ENCODE measurements around the gene COX6A2.
"Not testable (repeated sequence)": the region's sequence is repeated elsewhere in the genome, so short reads cannot be mapped to it uniquely, and the experiment has no call there.

Gene COX6A2

DNA sequence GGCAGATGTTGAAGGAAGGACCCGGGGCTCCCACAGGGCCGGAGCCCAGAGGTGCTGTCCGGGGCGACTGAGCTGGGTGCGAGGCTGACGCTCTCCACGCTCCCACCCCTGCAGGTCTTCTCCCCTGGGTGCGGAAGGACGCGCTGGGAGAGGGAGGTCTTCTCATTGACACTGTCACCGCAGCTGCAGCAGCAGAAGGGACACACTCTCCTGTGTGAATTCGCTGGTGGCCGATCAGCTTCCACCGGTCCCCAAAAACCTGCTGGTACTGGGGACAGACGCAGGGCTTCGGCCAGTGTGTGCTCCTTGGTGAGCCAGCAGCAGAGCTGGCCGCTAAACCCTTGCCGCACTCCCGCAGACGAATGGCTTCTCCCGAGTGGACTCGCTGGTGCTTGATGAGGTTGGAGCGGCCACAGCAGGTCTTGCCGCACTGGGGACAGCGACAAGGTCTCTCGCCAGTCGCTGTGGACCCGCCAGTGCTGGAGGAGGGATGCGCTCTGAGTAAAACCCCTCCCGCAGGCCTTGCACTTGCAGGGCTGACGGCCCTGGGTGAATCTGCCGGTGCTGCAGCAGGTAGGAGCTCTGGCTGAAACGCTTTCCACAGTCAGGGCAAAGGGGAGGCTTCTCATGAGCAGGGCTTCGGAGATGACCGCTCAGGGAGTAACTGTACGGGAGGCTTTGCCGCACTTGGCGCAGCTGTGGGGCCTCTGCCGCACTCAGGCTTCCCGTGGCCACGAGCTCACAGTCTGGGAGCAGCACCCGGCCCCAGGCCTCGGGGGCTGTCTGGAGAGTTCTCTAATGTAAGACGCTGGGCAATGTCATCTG, 8.3 kb upstream of the COX6A2 start:
- no peak for DNase-seq

DNA sequence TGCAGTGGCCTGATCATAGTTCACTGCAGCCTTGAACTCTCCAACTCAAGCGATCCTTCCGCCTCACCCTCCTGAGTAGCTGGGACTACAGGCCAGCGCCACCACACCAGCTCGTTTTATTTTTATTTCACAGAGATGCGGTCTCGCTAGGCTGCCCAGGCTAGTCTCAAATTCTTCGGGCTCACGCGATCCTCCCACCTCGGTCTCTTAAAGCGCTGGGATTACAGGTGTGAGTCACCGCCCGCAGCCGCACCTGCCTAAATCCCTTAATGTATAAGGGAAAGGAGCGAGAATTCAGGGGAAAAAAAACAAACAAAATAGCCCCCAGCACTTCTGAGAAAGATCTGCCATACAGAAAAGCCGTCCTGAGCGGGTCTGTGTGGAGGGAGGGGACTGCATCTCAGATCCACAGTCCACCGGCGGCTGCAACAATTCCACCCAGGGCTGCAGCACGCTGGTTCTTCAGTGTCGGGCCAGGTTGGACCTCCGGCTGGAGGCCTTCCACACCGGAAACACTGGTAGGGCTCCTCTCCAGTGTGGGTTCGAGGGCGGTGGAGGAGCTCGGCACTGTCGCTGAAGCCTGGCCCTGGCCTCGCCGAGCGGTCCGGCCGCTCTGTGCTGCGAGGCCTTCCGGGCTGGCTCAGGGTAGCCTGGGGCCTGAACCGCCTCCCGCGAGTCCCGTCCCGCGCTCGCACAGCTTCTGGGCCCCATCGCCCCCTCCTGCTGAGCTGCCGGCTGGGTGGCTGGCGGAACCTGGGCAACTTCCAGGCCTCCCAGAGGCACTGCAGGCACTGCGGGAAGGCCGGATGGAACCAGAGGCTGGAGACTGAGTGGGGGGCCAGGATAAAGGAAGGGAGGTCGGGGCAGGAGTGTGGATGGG, 7.4 kb upstream of the COX6A2 start:
- no peak for DNase-seq

DNA sequence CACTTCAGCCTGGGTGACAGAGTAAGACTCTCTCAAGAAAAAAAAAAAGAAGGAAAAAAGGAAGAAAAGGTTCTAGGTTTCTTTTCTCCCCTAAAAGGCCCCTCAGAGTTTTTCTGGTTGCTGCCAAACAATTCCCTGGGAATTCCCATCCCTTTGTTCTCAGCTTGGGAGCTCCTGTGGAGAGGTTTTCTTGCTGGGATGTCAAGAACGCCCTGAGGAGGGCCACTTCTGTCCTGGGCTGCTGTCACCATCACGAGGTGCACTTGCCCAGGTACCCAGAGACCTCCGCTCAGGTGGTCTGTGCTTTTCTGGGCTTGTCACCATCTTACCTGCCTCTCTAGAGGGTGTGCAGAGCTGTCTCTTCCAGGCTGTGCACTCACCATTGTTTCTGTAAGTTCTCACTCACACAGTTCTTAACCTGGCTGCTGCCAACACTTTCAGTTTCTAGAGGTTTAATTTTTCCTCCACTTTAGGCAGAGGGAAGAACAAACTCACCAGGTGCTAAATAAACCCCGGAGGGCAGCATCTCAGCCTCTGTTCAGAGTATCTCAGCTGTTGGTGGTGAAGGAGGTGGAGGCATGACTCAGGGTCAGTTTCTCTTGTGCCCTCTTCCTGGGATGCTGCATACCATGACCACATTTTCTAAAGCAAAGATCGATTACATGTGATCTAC, 2.4 kb upstream of the COX6A2 start:
- DNase-seq = no peak

DNA sequence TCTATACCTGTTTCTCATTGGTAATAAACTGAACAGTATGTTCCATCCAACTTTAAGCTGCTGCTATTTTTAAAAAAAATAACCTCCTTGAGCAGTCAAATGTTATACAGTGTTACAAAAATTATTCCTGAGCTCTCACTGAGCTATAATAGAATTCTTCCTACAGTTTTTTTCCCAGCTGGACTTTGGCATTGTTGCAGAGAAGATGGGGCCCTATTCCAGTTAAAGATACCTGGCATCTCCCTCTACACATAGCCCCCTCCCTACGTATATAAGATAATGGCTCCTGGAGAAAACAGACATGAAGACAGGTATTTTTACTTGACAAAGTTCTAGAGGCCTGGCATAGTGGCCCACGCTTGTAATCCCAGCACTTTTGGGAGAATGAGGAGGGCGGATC, 1.6 kb upstream of the COX6A2 start:
- no peak for DNase-seq

DNA sequence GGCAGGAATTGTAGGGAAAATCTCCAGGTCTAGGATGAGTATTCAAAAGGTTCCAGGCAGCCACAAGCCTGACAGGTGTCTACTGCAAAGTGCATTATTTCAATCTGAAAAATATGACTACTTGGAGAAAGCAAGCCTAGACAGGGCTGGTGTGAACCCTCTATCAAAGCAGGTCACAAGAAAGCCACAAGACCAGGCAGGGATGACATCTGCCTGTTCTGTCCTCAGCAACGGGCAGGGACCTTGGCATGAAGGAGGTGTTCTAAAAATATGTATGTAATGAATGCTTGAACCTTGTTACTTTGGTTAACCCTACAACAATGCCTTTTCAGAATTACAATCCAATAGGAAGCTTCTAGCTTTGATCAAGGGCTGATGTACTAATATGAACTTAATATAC, 1.2 kb upstream of the COX6A2 start:
- no peak for DNase-seq

DNA sequence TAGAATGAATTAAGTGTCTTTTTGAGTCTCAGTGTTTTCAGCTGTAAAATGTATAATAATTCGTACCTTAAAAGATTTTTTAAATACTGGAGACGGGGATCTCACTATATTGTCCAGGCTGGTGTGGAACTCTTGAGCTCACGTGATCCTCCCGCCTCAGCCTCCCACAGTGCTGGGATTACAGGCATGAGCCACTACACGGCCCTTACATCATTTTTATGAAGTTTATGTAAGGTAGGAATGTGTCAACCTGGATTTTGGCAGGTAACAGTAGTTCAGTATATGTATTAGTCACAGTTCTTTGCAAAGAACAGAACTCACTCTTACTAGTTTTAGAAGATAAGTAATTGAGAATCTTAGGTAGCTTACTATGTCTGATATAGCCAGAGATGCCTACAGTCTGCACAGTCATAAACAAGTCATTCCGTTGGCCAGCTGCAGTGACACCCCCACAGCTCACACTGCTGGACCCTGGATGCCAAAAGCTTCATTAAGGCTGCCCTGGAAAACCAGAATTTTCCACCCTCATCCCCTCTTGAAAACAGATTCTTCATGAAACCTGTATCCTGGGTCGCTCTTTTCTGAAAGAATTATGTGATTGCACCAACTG, 583 bp upstream of the COX6A2 start:
- no peak for DNase-seq

DNA sequence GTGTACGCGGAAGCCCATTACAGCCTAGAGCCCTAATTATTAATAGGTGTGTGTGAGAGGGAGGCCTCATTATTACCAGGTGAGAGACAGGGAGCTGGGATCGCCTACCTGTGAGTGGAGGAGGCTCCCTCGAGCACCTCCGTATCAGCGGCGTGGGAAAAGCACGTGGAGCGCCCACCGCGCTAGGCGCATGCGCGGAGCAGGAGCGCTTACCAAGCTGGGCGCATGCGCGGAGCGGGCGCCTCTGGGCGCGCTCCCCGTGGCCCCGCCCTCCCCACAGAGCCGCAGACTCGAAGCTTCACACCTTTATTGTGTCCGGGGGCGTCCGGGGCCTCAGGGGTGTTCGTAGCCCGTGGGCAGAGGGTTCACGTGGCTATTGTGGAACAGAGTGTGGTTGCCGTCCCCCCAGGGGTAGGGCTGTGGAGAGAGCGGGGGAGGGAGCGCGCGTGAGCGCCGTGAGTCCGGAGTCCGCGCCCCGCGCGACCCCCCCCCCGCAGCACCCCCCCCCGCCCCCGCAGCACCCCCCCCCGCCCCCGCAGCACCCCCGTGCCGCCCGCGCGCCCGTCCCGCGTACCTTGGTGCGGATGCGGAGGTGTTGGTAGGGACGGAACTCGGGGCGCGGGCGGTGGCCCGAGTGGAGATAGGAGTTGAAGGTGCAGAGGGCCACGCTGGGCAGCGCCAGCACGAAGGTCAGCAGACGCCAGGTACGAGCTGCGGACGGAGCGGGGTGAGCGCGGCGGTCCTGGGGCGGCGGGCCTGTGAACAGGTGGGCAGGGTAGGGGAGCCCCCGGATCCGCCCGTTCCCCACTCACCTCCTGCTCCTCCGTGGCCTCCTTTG, 500 bp downstream of the COX6A2 start:
- DNase-seq = peak; percentile 67

DNA sequence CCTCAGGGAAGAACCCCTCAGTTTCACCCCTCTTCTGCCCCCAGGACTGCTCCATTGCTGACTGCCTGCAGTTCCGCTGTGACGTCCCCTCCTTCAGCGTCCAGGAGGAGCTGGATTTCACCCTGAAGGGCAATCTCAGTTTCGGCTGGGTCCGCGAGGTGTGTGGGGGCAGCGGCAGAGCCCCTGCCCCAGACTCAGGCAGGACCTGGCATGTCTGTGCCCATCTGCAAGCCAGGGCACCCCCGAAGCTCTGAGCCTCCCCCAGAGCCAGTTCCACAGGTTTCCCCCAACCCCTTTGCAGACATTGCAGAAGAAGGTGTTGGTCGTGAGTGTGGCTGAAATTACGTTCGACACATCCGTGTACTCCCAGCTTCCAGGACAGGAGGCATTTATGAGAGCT, 4.4 kb downstream of the COX6A2 start:
- DNase-seq = no peak

DNA sequence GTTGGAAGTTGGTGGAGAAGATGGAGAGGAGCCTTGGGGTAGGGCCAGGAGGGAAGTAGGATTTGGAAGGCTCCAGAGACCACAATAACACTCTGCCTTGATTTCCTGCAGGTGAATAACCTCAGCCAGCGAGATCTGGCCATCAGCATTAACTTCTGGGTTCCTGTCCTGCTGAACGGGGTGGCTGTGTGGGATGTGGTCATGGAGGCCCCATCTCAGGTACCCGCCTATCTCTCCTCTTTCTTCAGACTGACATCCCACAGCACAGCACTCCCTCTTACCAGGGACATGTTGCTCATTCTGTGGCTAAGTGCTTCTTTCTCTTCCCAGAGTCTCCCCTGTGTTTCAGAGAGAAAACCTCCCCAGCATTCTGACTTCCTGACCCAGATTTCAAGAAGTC, 4.9 kb downstream of the COX6A2 start:
- no peak for DNase-seq

DNA sequence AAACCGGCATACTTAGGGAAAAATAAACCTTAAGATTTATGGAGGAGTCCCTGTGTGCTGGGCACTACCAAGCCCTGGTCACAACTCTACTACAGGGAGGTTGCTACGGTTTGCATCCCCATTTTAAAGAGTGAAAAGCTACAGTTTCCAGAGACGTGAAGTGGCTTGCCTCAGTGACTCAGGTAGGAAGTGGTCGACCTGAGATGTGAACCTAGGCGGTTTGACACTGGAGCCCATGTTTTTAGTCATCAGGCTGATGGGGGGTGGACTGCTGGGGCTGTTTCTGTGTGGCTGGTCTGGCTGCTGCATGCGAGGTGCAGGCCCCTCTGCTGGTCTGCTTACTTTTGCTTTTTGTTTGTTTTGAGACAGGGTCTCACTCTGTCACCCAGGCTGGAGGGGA, 6.6 kb downstream of the COX6A2 start:
- no peak for DNase-seq

DNA sequence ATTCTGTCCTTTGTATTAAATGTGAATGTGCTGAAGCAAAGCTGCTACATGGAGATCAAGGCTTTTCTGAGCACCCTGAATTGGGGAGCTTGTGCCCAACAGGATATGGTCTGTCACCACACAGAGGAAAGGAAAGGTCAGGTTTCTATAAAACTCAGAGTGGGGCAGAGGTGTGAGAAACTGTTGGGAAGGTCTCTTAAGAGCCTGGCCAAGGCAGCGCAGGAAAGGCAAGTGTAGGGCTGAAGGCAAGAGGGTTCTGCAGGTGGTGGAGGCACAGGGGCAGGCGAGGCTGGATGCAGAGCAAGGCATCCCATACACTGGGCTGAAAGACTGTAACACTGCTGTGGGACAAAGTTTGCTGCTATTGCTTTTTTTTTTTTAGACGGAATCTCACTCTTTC, 8.1 kb downstream of the COX6A2 start:
- DNase-seq = no peak

DNA sequence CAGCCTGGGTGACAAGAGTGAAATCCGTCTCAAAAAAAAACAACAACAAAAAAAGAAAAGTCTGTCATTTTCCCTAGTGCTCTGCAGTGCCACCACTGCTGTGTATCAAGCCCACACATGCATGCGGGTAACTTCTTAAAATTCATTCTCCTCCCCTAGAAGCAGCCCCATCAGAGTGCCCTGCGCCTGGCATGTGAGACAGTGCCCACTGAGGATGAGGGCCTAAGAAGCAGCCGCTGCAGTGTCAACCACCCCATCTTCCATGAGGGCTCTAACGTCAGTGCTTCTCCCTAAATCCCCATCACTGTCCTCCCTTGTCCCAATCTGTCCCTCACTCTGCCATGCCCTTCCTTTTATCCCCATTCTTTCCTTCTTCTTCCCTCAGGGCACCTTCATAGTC, 10.2 kb downstream of the COX6A2 start:
- DNase-seq = no peak

DNA sequence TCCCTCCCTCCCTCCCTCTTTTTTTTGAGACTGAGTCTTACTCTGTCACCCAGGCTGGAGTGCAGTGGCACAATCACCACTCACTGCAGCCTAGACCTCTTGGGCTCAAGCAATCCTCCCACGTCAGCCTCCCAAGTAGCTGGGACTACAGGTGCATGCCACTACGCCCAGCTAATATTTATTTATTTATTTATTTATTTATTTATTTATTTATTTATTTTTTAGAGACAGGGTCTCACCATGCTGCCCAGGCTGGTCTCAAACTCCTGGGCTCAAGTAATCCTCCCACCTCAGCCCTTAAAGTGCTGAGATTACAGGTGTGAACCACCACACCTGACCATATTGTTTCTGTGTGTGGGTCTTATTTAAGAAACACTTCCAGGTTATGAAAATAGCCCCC, 11.1 kb downstream of the COX6A2 start:
- not testable (repeated sequence) for DNase-seq

DNA sequence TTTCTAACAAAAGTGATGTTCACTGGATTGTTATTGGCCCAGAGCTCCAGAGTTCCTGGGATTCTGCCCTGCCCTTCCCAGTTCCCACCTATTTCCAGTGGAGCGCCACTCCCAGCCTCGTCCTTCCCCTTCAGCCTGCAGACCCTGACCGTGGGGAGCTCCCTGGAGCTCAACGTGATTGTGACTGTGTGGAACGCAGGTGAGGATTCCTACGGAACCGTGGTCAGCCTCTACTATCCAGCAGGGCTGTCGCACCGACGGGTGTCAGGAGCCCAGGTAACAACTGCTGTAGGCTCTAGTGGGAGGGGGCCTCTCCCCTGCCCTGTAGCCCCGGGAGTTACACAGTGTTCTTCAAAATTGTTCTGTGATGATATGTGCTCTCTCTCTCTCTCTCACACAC, 11.8 kb downstream of the COX6A2 start:
- no peak for DNase-seq

DNA sequence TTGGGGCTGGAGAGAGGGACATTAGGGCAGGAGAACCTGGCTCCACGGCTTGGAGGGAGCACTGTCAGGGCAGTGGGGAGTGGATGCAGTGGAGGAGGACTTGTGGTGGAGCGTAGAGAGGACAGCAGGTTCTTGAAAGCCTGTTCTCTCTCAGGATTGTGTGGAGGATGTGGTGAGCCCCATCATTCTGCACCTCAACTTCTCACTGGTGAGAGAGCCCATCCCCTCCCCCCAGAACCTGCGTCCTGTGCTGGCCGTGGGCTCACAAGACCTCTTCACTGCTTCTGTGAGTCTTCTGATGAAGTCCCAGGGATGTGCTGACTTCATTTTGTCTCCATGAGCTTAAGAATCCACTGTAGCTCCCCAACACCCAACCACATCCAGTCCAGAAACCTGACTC, 13.5 kb downstream of the COX6A2 start:
- no peak for DNase-seq

DNA sequence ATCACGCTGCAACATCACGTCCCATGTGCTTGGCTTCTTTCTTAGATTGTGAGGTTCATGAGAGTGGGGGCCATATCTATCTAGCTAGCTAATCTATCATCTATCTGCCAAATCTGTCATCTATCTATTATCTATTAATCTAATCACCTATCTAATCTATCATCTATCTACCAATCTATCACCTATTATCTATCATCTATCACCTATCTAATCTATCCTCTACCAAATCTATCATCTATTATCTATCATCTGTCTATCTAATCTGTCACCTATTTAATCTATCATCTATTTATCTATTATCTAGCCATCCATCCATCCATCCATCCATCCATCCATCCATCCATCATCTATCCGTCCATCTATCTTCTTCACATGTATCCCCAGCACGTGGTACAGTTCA, 14.2 kb downstream of the COX6A2 start:
- no peak for DNase-seq

DNA sequence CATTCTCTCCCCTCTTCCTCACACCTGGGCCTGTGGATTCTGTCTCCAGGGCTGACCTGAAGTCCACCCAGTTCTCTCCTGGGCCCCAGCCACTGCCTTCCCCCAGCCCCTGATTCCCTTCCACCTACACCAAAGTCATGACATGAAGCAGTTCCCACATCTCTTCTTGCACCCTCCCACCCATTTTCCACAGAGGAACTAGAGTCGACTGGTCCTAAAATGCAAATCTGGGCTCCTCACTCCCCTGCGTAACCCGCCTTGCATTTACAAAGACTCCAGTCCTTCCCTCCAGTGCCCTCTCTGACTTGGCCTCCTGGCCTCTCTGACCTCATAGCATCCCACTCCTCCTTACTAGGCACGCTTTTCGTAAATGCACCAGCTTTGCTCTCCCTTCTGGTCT, 14.8 kb downstream of the COX6A2 start:
- DNase-seq = no peak

DNA sequence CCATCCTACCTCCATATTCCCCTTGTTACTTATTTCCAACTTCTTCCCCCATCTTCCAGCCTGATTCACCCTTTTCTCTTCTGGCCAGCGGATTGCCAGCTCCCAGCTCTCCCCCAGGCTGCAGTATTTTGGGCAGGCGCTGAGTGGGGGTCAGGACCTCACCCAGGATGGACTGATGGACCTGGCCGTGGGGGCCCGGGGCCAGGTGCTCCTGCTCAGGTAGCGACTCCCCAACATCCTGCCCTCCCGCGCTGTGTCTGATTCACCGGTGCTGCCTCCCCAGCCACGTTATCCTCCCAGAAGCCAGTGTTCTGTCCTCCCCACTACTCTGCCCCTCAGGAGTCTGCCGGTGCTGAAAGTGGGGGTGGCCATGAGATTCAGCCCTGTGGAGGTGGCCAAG, 15.4 kb downstream of the COX6A2 start:
- no peak for DNase-seq

DNA sequence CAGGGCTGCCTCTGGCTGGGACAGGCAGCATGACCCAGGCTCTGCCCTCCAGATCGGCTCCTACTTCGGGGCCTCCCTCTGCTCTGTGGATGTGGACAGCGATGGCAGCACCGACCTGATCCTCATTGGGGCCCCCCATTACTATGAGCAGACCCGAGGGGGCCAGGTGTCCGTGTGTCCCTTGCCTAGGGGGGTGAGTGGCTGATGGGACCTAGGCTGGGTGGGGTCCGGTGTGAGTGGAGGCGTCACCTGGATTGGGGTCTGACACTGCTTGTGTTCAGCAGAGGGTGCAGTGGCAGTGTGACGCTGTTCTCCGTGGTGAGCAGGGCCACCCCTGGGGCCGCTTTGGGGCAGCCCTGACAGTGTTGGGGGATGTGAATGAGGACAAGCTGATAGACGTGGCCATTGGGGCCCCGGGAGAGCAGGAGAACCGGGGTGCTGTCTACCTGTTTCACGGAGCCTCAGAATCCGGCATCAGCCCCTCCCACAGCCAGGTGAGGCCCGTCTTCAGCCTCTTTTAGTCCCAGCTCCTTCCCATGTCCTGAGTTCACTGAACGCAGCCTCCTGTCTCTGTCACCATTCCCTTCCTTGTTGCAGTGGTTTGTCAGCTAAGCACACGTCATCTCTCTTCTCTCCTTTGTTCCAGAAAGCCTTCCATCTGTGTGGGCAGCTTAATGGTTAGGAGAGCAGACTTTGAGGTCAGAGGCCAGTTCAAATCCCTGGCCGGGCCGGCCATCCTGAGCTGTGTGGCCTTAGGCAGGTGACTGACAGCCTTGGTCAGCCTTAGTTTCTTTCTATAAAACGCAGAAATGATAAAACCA, 16.9 kb downstream of the COX6A2 start:
- DNase-seq = no peak

DNA sequence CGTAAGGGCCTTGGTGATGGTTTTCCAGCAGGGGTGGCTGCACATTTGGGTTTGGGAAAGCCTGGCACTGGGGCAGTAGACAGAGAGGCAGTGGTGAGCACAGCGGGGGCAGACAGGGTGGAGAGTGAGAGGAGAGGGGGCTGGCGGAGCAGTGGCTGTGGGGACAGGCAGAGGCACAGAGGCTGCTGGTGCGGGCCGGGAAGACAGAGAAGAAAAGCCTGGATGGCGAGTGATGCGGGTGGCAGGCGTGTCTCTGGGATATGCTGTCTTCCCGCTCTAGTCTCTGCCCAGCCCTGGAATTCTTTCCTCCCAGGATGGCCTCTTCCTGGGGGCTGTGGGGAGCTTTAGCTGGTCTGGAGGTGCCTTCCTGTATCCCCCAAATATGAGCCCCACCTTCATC, 18.1 kb downstream of the COX6A2 start:
- no peak for DNase-seq

DNA sequence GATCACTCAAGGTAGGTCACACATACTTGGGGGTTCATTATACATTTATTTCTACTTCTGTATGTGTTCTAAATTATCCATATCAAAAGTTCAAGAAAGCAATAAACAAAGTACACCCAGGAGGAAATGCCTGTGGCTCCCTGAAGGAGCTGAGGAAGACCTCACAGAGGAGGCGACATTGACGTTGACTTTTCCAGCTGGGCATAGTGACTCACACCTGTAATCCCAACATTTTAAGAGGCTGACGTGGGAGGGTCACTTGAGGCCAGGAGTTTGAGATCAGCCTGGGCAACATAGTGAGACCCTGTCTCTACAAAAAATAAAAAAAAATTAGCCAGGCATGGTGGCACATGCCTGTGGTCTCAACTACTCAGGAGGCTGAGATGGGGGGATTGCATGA, 18.7 kb downstream of the COX6A2 start:
- no peak for DNase-seq

Data from activated CD4-positive, CD25-positive, alpha-beta regulatory T cell treated with anti-CD3 and anti-CD28 coated beads, Interleukin-2, amount 50 U/mL, for 72 hours (primary cell).